Common myeloid progenitor, CD34-positive (primary cell): ENCODE data around the gene ZNF710.

Source experiments
- CTCF ChIA-PET: fragments of 350-600 bp; sonication (Branson Sonifier 250); formaldehyde crosslinking; loops from one replicate; lab custom pipeline; 2021; ENCODE audit warnings: antibody characterized with exemption; lab: Charles Lee
- POLR2A ChIA-PET: fragments of 350-600 bp; sonication (Branson Sonifier 250); formaldehyde crosslinking; loops from one replicate; lab custom pipeline; 2021; ENCODE audit warnings: antibody characterized with exemption; lab: Charles Lee
- DNase-seq, 3 donors: peaks; one replicate each; pipeline versions ENCODE4 v3.0.0 to v3.0.0-alpha.2; 2013
- H3K27ac ChIP-seq, 2 experiments: 1 replicate in 1 of 2; 2 replicates in 1 of 2; pipeline ENCODE4 v1.7.0; 2013; ENCODE audit warnings: inconsistent platforms in 2 of 2, low read length in 2 of 2, mild to moderate bottlenecking in 2 of 2, low read depth in 1 of 2, moderate library complexity in 1 of 2; ENCODE audit not compliant: severe bottlenecking in 2 of 2, insufficient read depth in 1 of 2, poor library complexity in 1 of 2
- H3K27me3 ChIP-seq, 5 experiments: replicated peaks in 2 of 5; 1 replicate in 3 of 5; 2 replicates in 2 of 5; pipeline versions ENCODE4 v1.6.1 to v1.7.0; 2013; ENCODE audit warnings: low read length in 4 of 5, mild to moderate bottlenecking in 2 of 5, moderate library complexity in 2 of 5, inconsistent platforms in 1 of 5; ENCODE audit not compliant: insufficient read depth in 5 of 5, control insufficient read depth in 4 of 5
- H3K36me3 ChIP-seq, 4 experiments: 1 replicate in 2 of 4; 2 replicates in 2 of 4; pipeline versions ENCODE4 v1.6.1 to v1.7.0; 2013; ENCODE audit warnings: low read length in 3 of 4, control low read depth in 1 of 4, mild to moderate bottlenecking in 1 of 4; ENCODE audit not compliant: control insufficient read depth in 4 of 4, insufficient read depth in 4 of 4
- H3K4me1 ChIP-seq, 4 experiments: 1 replicate in 3 of 4; 2 replicates in 1 of 4; pipeline versions ENCODE4 v1.6.1 to v1.7.1; 2013; ENCODE audit warnings: low read length in 3 of 4, mild to moderate bottlenecking in 3 of 4, control low read depth in 1 of 4, inconsistent platforms in 1 of 4, moderate library complexity in 1 of 4; ENCODE audit not compliant: control insufficient read depth in 4 of 4, insufficient read depth in 4 of 4; ENCODE audit errors: control extremely low read depth in 1 of 4
- H3K4me3 ChIP-seq, 7 experiments: 1 replicate in 4 of 7; 2 replicates in 3 of 7; pipeline versions ENCODE4 v1.5.1 to v1.7.0; 2013; ENCODE audit warnings: mild to moderate bottlenecking in 7 of 7, low read length in 6 of 7, moderate library complexity in 6 of 7, inconsistent platforms in 2 of 7, low read depth in 2 of 7, control low read depth in 1 of 7; ENCODE audit not compliant: insufficient read depth in 4 of 7, control insufficient read depth in 1 of 7; ENCODE audit errors: extremely low read depth in 1 of 7
- H3K9me3 ChIP-seq, 5 experiments: 1 replicate in 4 of 5; 2 replicates in 1 of 5; pipeline versions ENCODE4 v1.6.1 to v1.7.1; 2013; ENCODE audit warnings: low read length in 4 of 5, mild to moderate bottlenecking in 2 of 5, inconsistent platforms in 1 of 5, low read depth in 1 of 5, moderate library complexity in 1 of 5; ENCODE audit not compliant: control insufficient read depth in 4 of 5, insufficient read depth in 2 of 5; ENCODE audit errors: control extremely low read depth in 1 of 5
- WGBS: methylation state at CpG from one replicate; pipeline ENCODE4 v1.1.5; 2013; ENCODE audit not compliant: insufficient coverage; 5-methylcytosine and 5-hydroxymethylcytosine counted together

Gene ZNF710

DNA sequence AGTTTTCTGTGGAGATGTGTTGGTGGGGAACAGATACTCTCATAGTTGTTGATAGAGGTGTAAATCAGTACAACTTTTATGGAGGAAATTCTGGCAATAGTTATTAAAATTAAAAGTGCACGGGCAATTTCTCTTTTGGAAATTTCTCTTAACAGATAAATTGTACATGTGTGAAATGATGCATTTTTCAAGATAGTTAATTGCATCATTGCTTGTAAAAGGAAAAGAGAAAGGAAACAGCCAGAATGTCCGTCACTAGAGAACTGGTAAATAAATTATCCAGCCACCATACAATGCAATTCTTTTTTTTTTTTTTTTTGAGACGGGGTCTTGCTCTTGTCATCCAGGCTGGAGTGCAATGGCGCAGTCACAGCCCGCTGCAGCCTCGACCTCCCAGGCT lies 14.2 kb downstream of the ZNF710 start:
- DNase-seq = no peak
- Histone ChIP-seq H3K27ac (no peak overlapping the region), H3K27me3 (no peaks in the 10 kb centered on the region), H3K9me3 (peaks cover 0 to 10% (median 0%) of the 10 kb centered on the region in 5 experiments), H3K4me1 (peaks cover 8 to 39% (median 21%) of the 10 kb centered on the region in 4 experiments), H3K36me3 (no peaks in the 10 kb centered on the region), H3K4me3 (no peak overlapping the region)
- ChIA-PET CTCF (interaction anchor here (2.4 kb wide), 1 partner anchor 11 kb away, joined by 9 read pairs; no protein-coding TSS in a partner anchor), POLR2A (no interaction called here)
- WGBS = 100% methylated on average over 4 of the region's 6 CpGs

- DNase-seq = no peak
- H3K36me3 ChIP-seq = no peaks in the 10 kb centered on the region
- ChIA-PET CTCF (interaction anchor here (0.9 to 11.3 kb wide), 4 partner anchors 11 to 45 kb away, joined by 4 to 63 read pairs (median 6); no protein-coding TSS in a partner anchor), POLR2A (no interaction called here)
- H3K4me3 ChIP-seq = no peak overlapping the region
- peaks cover 0 to 10% (median 0%) of the 10 kb centered on the region in 5 experiments for H3K9me3 ChIP-seq
- H3K27ac ChIP-seq = no peak overlapping the region
- peaks cover 8 to 43% (median 24%) of the 10 kb centered on the region in 4 experiments for H3K4me1 ChIP-seq
- 100% methylated on average over 2 of the region's 8 CpGs for WGBS
- no peaks in the 10 kb centered on the region for H3K27me3 ChIP-seq
Observed at GRCh38 chr15:90015749-90016148, 14.6 kb downstream of the ZNF710 start.

GRCh38 chr15:90016721-90017120 lies 15.6 kb downstream of the ZNF710 start:
- H3K4me3 ChIP-seq = no peak overlapping the region
- H3K4me1 ChIP-seq = peaks cover 8 to 50% (median 26%) of the 10 kb centered on the region in 4 experiments
- peaks cover 0 to 4% (median 0%) of the 10 kb centered on the region in 5 experiments for H3K9me3 ChIP-seq
- ChIA-PET POLR2A (no interaction called here), CTCF (interaction anchor here (0.8 to 11.3 kb wide), 9 partner anchors 11 to 118 kb away, joined by 3 to 63 read pairs (median 4); no protein-coding TSS in a partner anchor)
- H3K36me3 ChIP-seq = peaks cover 0 to 4% (median 0%) of the 10 kb centered on the region in 4 experiments
- H3K27ac ChIP-seq = no peak overlapping the region
- no peak for DNase-seq
- no peaks in the 10 kb centered on the region for H3K27me3 ChIP-seq
- 92% methylated on average over 4 of the region's 4 CpGs for WGBS

DNA sequence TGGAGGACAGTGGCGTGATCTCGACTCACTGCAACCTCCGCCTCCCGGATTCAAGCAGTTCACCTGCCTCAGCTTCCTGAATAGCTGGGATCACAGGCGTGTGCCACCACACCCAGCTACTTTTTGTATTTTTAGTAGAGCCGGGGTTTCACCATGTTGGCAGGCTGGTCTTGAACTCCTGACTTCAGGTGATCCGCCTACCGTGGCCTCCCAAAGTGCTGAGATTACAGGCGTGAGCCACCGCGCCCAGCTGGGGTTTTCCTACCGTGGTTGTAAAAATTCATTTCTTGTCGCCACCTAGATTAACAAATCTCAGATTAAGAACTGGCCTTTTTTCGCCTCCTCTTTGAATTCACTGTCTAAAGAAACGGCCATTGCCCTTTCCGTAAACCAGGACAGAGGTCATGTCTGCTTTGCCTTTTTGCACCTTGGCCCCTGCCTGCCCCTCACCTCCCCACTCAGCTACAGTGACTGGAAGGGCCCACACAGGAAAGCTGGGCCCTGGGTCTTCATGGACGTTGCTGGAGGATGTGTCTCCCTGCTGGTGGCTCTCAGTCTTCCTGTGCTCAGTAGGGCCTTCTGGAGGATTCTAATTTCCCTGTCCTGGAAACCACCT lies 17.2 kb downstream of the ZNF710 start:
- H3K36me3 ChIP-seq = peaks cover 0 to 11% (median 0%) of the 10 kb centered on the region in 4 experiments
- peaks cover 7 to 49% (median 22%) of the 10 kb centered on the region in 4 experiments for H3K4me1 ChIP-seq
- no peaks in the 10 kb centered on the region for H3K27me3 ChIP-seq
- no peak overlapping the region for H3K4me3 ChIP-seq
- peak in 1 of 3 donors; percentile 19 for DNase-seq
- no peak overlapping the region for H3K27ac ChIP-seq
- ChIA-PET POLR2A (no interaction called here), CTCF (interaction anchor here (1.3 to 11.3 kb wide), 5 partner anchors 15 to 61 kb away, joined by 3 to 63 read pairs (median 5); no protein-coding TSS in a partner anchor)
- 94% methylated on average over 13 of the region's 17 CpGs for WGBS
- H3K9me3 ChIP-seq = no peaks in the 10 kb centered on the region

GRCh38 chr15:90019611-90020010 lies 18.5 kb downstream of the ZNF710 start:
- Histone ChIP-seq H3K27ac (no peak overlapping the region), H3K27me3 (no peaks in the 10 kb centered on the region), H3K4me3 (peak overlapping the region in 1 of 7 experiments; percentile 8), H3K36me3 (peaks cover 0 to 12% (median 0%) of the 10 kb centered on the region in 4 experiments), H3K4me1 (peaks cover 2 to 50% (median 19%) of the 10 kb centered on the region in 4 experiments), H3K9me3 (no peaks in the 10 kb centered on the region)
- peak in 1 of 3 donors; percentile 23 for DNase-seq
- ChIA-PET POLR2A (interaction anchor here (0.7 kb wide), 1 partner anchor 14 kb away, joined by 4 read pairs; no protein-coding TSS in a partner anchor), CTCF (interaction anchor here (1.4 to 11.3 kb wide), 3 partner anchors 10 to 60 kb away, joined by 3 to 63 read pairs (median 4); no protein-coding TSS in a partner anchor)
- 72% methylated on average over 7 of the region's 8 CpGs for WGBS

DNA sequence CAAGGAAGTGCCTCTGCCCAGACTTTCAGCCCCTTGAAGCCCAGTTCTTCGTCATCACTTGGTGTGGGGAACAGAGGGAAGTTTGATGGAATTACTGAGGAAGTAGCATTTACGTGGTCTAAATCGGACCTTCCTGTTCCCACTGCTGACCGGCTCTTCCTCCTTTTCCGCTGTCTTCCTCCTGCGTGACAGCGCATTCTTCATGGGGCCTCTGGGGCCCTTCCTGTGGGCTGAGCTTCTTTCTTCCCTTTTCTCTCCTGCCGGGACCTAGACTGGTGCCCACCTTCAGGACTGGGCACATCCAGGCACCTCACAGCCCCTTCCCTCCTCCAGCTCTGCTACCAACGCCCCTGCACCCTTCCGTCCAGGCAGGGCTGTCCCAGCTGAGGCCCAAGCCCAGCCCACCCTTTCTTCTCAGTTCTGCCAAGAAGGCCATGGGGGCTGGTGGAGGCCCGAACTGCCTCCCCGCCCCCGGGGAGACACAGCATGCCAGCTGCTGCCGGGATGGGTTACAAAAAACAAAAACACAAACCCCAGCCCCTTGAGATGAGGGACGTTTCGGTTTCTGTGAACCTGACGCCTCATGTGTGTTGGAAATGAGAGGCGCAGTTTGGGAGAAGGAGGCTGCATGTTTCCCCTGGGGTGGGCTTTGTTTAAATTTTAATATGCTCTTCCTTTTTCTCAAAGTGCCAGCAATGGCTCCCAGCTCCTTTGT lies 19.1 kb downstream of the ZNF710 start:
- DNase-seq = peak in 1 of 3 donors; percentile 30
- Histone ChIP-seq H3K27me3 (no peaks in the 10 kb centered on the region), H3K4me1 (peaks cover 2 to 56% (median 22%) of the 10 kb centered on the region in 4 experiments), H3K36me3 (peaks cover 0 to 12% (median 0%) of the 10 kb centered on the region in 4 experiments), H3K27ac (no peak overlapping the region), H3K4me3 (peak overlapping the region in 2 of 7 experiments; percentile 8 to 39), H3K9me3 (no peaks in the 10 kb centered on the region)
- ChIA-PET POLR2A (interaction anchor here (0.6 to 0.7 kb wide), 2 partner anchors 14 kb away, joined by 3 to 4 read pairs; no protein-coding TSS in a partner anchor), CTCF (interaction anchor here (0.7 to 11.3 kb wide), 6 partner anchors 10 to 59 kb away, joined by 3 to 63 read pairs (median 4); no protein-coding TSS in a partner anchor)
- 37% methylated on average over 13 of the region's 18 CpGs for WGBS
